GM10248 (cell line): ENCODE data around the gene SZRD1.

Source experiments
- CTCF ChIA-PET: fragments of 300-600 bp; sonication (Branson Sonifier 250); formaldehyde crosslinking; extraction: SDS; loops from one replicate; lab custom pipeline; 2021; ENCODE audit warnings: antibody characterized with exemption; lab: Yijun Ruan, JAX
- POLR2A ChIA-PET: fragments of 350-650 bp; sonication (Branson Sonifier 250); formaldehyde crosslinking; extraction: SDS; loops from one replicate; lab custom pipeline; 2020; ENCODE audit warnings: antibody characterized with exemption; lab: Yijun Ruan, JAX
- DNase-seq: peaks from one replicate; pipeline ENCODE4 v3.0.0; 2012; ENCODE audit errors: extremely low spot score
- CTCF ChIP-seq: IDR thresholded peaks from 2 replicates; pipeline ENCODE4 v1.5.1; 2012; ENCODE audit warnings: mild to moderate bottlenecking, low read depth; ENCODE audit errors: extremely low read depth, missing control alignments, control extremely low read depth

SZRD1 gene

GRCh38 chr1:16446116-16446515, 79.1 kb downstream of the SZRD1 start:
- CTCF ChIA-PET: no interaction called here
- TF ChIP-seq CTCF: no peak
- DNase-seq: no peak
- POLR2A ChIA-PET: no interaction called here

- no peak for DNase-seq
- CTCF ChIA-PET: interaction anchor here (1.0 to 6.2 kb wide), 2 partner anchors 7 to 84 kb away, joined by 3 to 51 read pairs; partner anchors contain the start of gene NECAP2
- POLR2A ChIA-PET: interaction anchor here (0.5 kb wide), 1 partner anchor 47 kb away, joined by 4 read pairs; no protein-coding TSS in a partner anchor
- no peak for TF ChIP-seq CTCF
Observed at GRCh38 chr1:16447641-16448040, 80.6 kb downstream of the SZRD1 start.
